ENCODE data around the gene IGSF9.
A peak's percentile ranks its signal among the peaks of the same experiment; 100 is the strongest.

Gene IGSF9

GRCh38 chr1:159944623-159945455 is 574 bp downstream of the IGSF9 start:
- DNase-seq = no peak

GRCh38 chr1:159943908-159944622 is 1.3 kb downstream of the IGSF9 start:
- no peak for DNase-seq

DNA sequence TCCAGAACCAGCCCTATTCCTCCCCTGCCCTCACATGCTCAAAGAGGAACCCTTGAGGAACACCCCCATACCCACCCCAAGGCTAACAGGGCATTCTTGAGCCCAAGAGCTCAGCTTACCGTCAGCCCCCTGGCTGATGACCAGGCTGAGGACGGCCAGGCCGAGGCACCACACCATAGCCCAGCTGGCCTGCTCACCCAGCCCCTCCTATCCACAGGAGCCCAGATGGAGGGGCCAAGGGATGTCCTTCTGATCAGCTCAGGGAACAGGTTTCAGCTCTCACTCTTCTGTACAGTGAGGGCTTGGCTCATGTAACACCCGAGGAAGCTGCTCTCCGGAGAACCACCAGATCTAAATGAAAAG is 2.2 kb downstream of the IGSF9 start:
- no peak for DNase-seq

DNA sequence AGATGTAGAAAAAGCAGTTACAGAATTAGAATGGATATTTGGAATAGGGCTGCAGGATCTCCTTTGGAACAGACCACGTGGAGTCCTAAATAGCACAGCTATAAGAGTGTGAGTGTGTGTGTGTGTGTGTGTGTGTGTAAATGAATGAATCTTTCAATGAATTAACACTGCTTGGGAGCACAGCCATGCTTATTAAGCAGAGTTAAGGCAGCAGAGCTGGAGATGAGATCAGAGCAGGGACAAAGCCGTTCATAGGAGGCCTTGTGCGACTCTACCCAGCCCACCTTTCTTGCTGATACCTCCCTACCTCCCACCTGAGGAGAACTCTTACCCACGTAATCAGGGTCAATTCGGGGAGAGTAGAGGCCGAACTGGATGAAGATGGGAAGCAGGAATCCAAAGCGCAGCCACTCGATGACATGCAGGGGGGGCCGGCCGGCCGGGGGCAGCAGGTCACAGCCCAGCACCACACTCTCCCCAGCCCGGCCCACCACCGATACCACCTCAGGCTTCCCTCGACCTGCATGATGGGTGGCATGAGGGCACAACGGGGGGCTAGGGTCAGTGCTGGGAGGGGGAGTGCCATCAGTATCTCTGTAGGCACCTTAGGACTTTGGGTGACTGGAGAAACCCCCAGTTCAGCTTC is 2.7 kb downstream of the IGSF9 start:
- DNase-seq = no peak

DNA sequence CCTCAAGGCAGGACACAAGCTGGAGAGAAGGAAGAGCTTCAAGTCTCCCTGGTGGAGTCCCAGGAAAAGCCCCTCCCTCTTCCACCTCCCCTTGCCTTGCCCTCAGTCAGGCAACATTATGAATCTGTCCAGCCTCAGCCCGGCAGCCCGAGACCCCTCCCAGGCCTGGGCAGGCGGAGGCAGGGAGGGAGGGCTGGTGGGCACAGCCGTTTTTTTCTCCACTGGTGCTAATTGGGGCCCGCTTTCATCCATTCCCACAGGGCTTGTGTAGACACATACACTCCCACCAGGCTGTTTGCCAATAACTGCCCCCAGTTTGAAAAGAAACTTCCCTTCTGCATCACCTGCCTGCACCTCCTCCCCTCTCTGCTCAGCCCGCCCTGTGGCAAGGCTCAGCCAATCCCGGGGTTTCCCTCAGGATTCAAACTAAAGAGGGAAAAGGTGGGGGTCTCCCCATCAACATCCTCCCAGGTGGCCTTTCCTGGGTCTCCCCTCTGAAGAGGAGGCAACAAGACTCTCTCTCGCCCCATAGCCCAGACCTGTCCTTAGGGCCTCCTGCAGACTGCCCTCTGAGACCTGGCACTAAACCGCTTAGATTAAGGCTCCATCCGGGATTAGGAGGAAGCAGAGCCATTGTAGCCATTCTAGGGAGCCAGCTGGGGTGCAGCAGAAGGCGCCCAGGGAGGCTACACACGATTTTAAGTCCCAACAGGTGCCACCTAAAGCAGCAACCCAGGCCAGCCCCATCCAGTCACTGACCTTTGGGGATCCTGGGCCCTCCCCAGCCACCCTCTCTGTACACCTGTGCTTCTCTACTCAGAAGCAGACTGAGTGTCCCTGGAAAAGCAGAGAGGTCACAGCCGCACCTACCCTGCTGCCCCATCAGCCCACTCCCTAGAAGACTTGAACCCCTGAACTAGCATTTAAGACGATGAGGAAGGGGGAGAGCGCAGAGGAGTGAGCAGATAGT is 3.5 kb downstream of the IGSF9 start:
- DNase-seq = no peak

DNA sequence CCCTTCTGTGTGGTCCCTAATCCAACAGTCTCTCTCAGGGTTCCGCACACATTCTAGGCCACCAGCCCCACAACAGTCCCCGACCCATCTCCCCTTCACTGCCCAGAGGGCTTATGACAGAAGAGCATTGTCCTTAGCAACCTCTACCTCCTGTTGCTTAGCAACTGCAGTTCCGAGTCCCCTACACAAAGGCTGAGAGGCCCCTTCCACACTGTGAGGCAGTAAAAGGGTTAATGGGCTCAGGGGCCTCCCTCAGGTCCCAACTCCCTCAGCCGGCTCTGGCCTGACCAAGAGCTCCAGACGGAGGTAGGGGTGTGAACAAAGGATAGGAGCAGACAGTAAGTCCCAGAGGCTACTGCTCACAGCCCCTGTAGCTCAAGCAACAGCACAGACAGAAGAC is 4.3 kb downstream of the IGSF9 start:
- no peak for DNase-seq

DNA sequence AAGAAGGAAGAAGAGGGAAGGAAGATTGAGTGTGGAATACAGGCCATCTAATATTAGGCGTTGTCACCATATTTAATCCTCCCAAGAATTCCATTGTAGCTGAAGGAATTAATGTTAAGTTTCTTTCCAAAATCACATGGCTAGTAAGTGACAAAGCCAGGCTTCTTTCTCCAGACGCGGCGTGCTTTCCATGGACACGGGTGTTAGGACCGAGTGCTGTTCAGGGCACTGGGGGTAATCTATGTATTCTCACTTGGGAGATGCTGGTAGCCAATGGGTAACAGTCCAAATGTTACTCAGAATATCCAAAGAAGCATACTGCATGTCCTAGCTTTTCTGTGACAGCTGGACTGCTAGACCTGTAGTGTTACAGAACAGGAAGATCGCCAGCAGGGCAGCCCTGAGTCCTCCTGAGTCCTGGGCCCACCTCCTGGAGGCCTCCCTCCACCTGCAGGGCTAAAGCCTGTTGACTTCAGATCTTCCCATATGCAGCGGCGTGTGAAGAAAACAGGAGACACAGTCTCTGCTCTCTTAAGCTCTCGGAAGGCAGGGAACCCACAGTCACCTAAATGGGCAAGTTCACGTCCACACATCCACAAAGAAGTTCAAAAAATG is 5.3 kb downstream of the IGSF9 start:
- no peak for DNase-seq

- no peak for DNase-seq
These were observed 5.8 kb downstream of the IGSF9 start for GRCh38 chr1:159939678-159940002.

DNA sequence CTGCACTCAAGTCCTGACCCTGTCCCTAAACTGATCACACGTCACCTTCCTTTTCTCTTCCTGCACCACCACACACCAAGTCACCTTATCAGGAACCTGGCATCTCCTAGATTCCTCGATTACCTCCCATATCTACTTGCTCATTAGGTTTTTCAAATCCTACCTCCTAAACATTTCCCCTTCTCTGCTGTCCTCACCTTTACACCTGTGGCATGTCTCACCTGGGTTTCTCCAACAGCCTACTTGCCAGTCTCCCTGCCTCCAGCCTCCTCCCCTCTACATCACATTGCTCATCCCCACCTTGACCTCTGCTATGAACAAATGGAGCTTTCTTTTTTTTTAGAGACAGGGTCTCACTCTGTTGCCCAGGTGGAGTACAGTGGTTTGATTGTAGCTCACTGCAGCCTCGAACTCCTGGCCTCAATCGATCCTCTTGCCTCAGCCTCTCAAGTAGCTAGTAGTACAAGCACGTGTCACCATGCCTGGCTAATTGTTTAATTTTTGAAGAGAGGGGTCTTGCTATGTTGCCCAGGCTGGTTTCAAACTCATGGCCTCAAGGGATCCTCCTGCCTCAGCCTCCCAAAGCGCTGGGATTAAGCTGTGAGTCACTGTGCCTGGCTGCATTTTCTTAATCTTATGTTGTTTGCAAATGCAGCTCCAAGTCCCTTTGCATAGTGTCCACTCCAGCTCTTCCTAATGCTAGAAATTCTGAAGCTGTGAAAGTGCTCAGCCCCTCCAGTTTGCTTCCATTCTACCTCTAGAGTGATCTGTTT is 6.3 kb downstream of the IGSF9 start:
- DNase-seq = no peak

DNA sequence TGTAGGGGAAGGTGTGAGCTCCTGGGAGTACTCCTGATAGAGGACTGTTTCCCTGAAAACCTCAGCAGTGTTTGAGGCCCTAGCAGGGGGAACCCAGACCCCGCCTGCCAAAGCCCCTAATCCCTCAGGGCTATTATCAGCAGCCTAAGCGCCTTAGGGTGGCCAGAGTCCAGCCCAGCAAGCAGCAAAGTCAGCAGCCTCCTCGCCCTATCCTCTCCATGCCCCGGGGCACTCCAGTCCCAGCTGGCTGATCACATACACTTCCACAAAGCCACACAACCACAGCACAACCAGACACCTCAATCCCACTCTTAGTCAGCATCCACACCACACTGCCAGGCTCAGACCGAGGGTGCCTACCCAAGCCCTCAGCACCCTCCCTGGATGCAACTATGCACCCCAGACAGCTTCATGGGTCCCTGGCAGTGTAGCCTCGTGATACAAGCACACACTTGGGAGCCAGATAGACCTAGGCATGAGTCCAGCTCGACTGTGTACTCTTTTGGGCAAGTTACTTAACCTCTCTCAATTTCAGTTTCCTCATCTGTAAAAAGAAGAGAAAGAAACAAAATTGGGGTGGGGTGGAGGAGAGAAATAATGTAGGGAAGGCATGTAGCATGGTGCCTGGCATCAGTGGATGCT is 7.1 kb downstream of the IGSF9 start:
- no peak for DNase-seq

GRCh38 chr1:159937054-159937750 is 8.2 kb downstream of the IGSF9 start:
- no peak for DNase-seq

DNA sequence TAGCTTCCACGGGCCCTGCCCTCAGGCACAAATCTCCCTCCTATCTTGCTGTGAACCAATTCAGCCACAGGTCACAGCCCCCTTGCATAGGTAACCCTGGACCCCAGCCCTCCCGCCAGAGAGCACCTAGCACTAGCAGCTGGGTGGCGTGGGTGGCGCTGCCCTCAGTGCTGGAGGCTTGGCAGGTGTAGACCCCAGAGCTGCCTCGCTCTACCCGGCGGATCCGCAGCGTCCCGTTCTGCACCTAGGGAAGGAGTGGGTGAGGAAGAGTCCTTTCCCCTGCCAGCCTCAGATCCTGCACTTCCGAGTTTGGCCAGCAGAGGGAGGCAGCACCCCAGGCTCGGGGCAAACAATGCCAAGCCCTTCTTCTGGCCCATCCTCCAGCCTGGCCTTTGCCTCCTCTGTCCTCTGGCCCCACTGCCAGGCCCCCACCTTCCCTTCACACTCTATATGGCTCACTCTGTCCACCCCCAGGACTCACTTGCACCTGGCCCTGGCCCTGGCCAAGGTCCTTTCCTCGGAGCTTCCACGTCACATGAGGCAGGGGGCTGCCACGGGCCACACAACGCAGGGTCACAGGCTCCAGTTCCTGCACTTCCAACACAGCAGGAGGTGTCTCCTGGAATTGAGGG is 9.0 kb downstream of the IGSF9 start:
- DNase-seq = peak; percentile 67

DNA sequence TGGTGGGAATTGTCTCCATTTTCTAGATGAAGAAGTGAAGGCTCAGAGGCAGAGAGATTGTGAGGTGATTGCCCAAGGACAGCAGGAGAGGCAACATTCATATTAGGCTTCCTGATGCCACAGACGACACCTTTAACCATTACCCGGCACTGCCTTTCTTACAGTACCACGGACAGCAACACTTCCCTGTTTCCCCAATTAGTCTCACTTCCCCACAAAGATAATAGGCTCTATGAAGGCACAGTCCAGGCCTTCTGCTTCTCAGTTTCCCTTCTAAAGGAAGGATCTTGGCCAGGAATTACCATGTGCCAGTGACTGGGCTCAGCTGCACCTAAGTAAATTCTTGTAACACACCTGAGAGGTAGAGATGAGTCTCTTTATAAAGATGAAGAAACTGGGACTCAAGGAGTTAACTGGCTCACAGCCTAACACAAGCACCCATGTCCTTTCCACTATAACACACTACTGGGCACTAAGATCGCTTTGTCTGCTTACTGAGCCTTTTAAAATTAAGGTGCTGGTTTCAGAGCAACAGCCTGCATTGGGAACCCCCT is 9.6 kb downstream of the IGSF9 start:
- DNase-seq = no peak

GRCh38 chr1:159935305-159935704 is 10.1 kb downstream of the IGSF9 start:
- DNase-seq = no peak

- DNase-seq = no peak
These were observed 11.0 kb downstream of the IGSF9 start for GRCh38 chr1:159934136-159935039.

DNA sequence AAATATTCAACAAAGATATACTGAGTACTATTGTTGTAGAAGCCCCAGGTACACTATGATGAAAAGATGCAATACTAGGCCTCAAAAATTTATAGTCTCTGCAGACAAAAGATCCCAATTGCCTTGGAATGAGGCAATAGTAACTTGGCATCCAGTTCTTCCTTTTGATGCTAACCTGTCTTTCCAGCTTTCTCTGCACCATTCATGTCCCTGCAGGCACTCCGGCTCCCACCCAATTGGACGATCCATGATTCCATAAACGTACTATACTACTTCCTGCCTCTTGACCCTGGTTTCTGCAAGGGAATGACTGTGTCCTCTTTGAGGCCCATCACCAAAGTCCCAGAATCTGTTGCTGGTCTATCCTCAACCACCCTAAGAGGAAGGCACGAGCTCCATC is 12.1 kb downstream of the IGSF9 start:
- no peak for DNase-seq

DNA sequence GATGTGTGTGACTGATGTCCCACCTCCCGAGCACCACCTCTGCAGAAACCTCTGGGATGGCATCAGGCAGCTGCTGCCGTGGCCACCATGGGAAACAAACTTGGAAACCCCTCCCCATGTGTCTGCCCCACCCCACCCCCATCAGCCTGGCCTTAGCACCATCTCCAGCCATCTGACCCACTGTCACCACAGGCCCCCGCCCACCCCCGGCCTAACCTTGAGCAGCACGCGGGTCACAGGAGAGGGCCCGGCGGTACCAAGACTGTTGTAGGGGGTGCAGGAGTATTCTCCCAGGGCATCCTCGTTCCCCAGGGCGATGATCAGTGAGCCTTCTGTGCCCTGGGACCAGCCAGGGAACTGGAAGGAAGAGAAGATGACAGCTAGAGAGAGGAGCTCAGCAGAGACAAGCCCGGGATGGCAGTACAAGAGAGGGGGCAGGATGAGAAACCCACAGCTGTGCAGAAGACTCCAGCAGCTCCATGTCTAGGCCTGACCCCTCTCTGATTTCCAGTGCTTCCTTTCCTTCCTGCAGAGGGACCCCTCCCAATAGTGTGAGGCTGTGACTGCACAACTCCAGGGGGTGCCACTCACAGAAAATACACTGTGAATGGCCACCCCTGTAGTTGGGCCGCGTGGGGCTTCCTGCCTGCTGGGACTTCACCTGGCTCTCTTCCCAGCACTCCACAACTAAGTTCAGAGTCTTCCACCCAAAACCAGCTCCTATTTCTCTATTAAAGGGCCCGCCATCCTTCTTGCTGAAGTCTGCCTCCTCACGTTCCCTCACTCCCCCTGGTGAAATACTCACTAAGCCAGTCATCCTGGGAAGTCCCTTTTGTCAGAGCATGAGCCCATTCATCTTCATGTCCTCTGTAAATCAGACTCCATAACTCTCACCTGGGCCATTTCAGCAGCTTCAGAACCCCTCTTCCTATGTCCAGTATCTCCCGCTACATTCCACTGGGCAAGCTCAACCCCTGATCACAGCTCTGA is 12.8 kb downstream of the IGSF9 start:
- no peak for DNase-seq

Data from left hindlimb (tissue), 1 donor.